H1 (cell line): Measurements from ENCODE around the gene SMIM41. TPM values are rescaled to one million over a fixed set of nuclear protein-coding genes. Genes with fewer than 3 reads are reported as not detected.

Source experiments
- CTCF ChIA-PET: fragments of 300-600 bp; sonication (Branson Sonifier 250); formaldehyde crosslinking; loops from one replicate; lab custom pipeline; 2021; ENCODE audit not compliant: partially characterized antibody; lab: Charles Lee
- POLR2A ChIA-PET: fragments of 300-600 bp; sonication (Branson Sonifier 250); formaldehyde crosslinking; loops from one replicate; lab custom pipeline; 2021; ENCODE audit warnings: inconsistent platforms; ENCODE audit not compliant: partially characterized antibody; lab: Charles Lee
- DNase-seq, 2 experiments: peaks; one replicate each; pipeline versions ENCODE4 v3.0.0 to v3.0.0-alpha.2; 2010 to 2022; ENCODE audit warnings: low spot score in 2 of 2, low read depth in 1 of 2, mixed read lengths in 1 of 2
- FAIRE-seq: peaks from 2 replicates; lab custom pipeline; 2011; peaks lifted over from hg19 to GRCh38; lab: Jason Lieb, UNC
- H2AFZ ChIP-seq: 2 replicates; pipeline ENCODE4 v1.8.1; 2012; ENCODE audit warnings: low read length, inconsistent platforms
- H2AK5ac ChIP-seq: 2 replicates; pipeline ENCODE4 v1.6.1; 2013; ENCODE audit warnings: low read depth, low read length
- H2BK120ac ChIP-seq: replicated peaks from 2 replicates; pipeline ENCODE3; 2013; ENCODE audit warnings: low read depth, low read length, inconsistent platforms
- H2BK12ac ChIP-seq: 2 replicates; pipeline ENCODE4 v1.6.1; 2013; ENCODE audit warnings: low read depth, low read length
- H2BK15ac ChIP-seq: 2 replicates; pipeline ENCODE4 v1.6.1; 2013; ENCODE audit warnings: low read length
- H2BK20ac ChIP-seq: 2 replicates; pipeline ENCODE4 v1.6.1; 2013; ENCODE audit warnings: low read length
- H2BK5ac ChIP-seq: 2 replicates; pipeline ENCODE4 v1.6.1; 2013; ENCODE audit warnings: low read depth, low read length
- H3K14ac ChIP-seq: 2 replicates; pipeline ENCODE4 v1.6.1; 2013; ENCODE audit warnings: inconsistent platforms; ENCODE audit not compliant: insufficient read length
- H3K18ac ChIP-seq: 2 replicates; pipeline ENCODE4 v1.6.1; 2013; ENCODE audit warnings: low read length; ENCODE audit errors: extremely low read depth
- H3K23ac ChIP-seq: 2 replicates; pipeline ENCODE4 v1.6.1; 2013; ENCODE audit warnings: inconsistent platforms; ENCODE audit not compliant: insufficient read length
- H3K23me2 ChIP-seq: 2 replicates; pipeline ENCODE4 v1.6.1; 2013; ENCODE audit warnings: low read depth, low read length
- H3K27ac ChIP-seq: 2 replicates; pipeline ENCODE4 v1.6.1; 2011; ENCODE audit warnings: low read depth, low read length, inconsistent platforms
- H3K27me3 ChIP-seq, 4 experiments: replicated peaks in 1 of 4; 1 replicate in 1 of 4; 2 replicates in 3 of 4; pipeline versions ENCODE4 v1.6.1 to v1.8.1; 2011 to 2013; ENCODE audit warnings: low read length in 3 of 4, mild to moderate bottlenecking in 3 of 4, inconsistent platforms in 2 of 4, mixed read lengths in 2 of 4, moderate library complexity in 1 of 4; ENCODE audit not compliant: control insufficient read depth in 3 of 4, insufficient read depth in 3 of 4; ENCODE audit errors: extremely low read depth in 1 of 4
- H3K36me3 ChIP-seq, 4 experiments: 2 replicates each; pipeline versions ENCODE4 v1.6.1 to v1.8.1; 2011 to 2013; ENCODE audit warnings: mild to moderate bottlenecking in 4 of 4, low read length in 3 of 4, moderate library complexity in 2 of 4, control low read depth in 1 of 4, inconsistent platforms in 1 of 4; ENCODE audit not compliant: insufficient read depth in 4 of 4, control insufficient read depth in 2 of 4
- H3K4ac ChIP-seq: replicated peaks from 2 replicates; pipeline ENCODE3; 2013; ENCODE audit warnings: low read length, low read depth, mixed read lengths, inconsistent platforms; ENCODE audit not compliant: insufficient read length
- H3K4me1 ChIP-seq, 4 experiments: replicated peaks in 1 of 4; 1 replicate in 1 of 4; 2 replicates in 3 of 4; pipeline versions ENCODE4 v1.6.1 to v1.8.1; 2011 to 2013; ENCODE audit warnings: low read length in 3 of 4, inconsistent platforms in 2 of 4, mixed read lengths in 1 of 4; ENCODE audit not compliant: insufficient read depth in 4 of 4, control insufficient read depth in 3 of 4
- H3K4me2 ChIP-seq, 2 experiments: 2 replicates each; pipeline versions ENCODE4 v1.6.1 to v1.8.1; 2011 to 2013; ENCODE audit warnings: low read depth in 2 of 2, low read length in 2 of 2, control low read depth in 1 of 2, inconsistent platforms in 1 of 2, mild to moderate bottlenecking in 1 of 2; ENCODE audit not compliant: insufficient read depth in 1 of 2
- H3K4me3 ChIP-seq, 4 experiments: fragments of 200-600, 300-600 bp in 1 of 4; sonication (generic), shearing (Covaris generic), sonication (Bioruptor Twin) in 1 of 4; 2 replicates each; pipeline versions ENCODE4 v1.5.1 to v1.8.1; 2011 to 2016; ENCODE audit warnings: low read length in 4 of 4, low read depth in 3 of 4, control low read depth in 2 of 4, inconsistent platforms in 2 of 4, mild to moderate bottlenecking in 2 of 4, mixed read lengths in 1 of 4, moderate library complexity in 1 of 4; ENCODE audit not compliant: insufficient read depth in 2 of 4; ENCODE audit errors: extremely low read depth in 1 of 4
- H3K56ac ChIP-seq: replicated peaks from 2 replicates; pipeline ENCODE3; 2013; ENCODE audit warnings: low read depth, mild to moderate bottlenecking, mixed read lengths, low read length, inconsistent platforms; ENCODE audit not compliant: insufficient read length
- H3K79me1 ChIP-seq: 2 replicates; pipeline ENCODE4 v1.6.1; 2013; ENCODE audit warnings: low read depth, low read length, control low read depth
- H3K79me2 ChIP-seq, 2 experiments: 2 replicates each; pipeline versions ENCODE4 v1.6.1 to v1.8.1; 2012 to 2013; ENCODE audit warnings: low read length in 2 of 2, mild to moderate bottlenecking in 2 of 2, inconsistent platforms in 1 of 2; ENCODE audit not compliant: insufficient read depth in 2 of 2, control insufficient read depth in 1 of 2
- H3K9ac ChIP-seq, 4 experiments: replicated peaks in 1 of 4; 1 replicate in 1 of 4; 2 replicates in 3 of 4; pipeline versions ENCODE4 v1.6.1 to v1.8.1; 2011 to 2013; ENCODE audit warnings: low read depth in 3 of 4, low read length in 3 of 4, control low read depth in 2 of 4, mild to moderate bottlenecking in 2 of 4, moderate library complexity in 2 of 4, inconsistent platforms in 1 of 4; ENCODE audit errors: extremely low read depth in 1 of 4
- H3K9me3 ChIP-seq, 2 experiments: 2 replicates each; pipeline versions ENCODE4 v1.6.1 to v1.8.1; 2012 to 2013; ENCODE audit warnings: mild to moderate bottlenecking in 2 of 2, moderate library complexity in 2 of 2, control low read depth in 1 of 2, inconsistent platforms in 1 of 2, low read depth in 1 of 2, low read length in 1 of 2, mixed read lengths in 1 of 2; ENCODE audit not compliant: insufficient read depth in 2 of 2
- H4K20me1 ChIP-seq, 2 experiments: replicated peaks in 1 of 2; 2 replicates each; pipeline versions ENCODE3 to v1.8.1; 2011 to 2013; ENCODE audit warnings: inconsistent platforms in 2 of 2, low read length in 2 of 2, mild to moderate bottlenecking in 1 of 2; ENCODE audit not compliant: insufficient read depth in 2 of 2, control insufficient read depth in 1 of 2
- H4K5ac ChIP-seq: 2 replicates; pipeline ENCODE4 v1.6.1; 2013; ENCODE audit warnings: low read length, low read depth, mixed read lengths, inconsistent platforms; ENCODE audit not compliant: insufficient read length
- H4K8ac ChIP-seq: 2 replicates; pipeline ENCODE4 v1.8.0; 2013; ENCODE audit warnings: mild to moderate bottlenecking, moderate library complexity, low read length, inconsistent platforms; ENCODE audit not compliant: insufficient read depth; ENCODE audit errors: extremely low read depth
- H4K91ac ChIP-seq: replicated peaks from 2 replicates; pipeline ENCODE3; 2013; ENCODE audit warnings: low read length, mixed read lengths, inconsistent platforms; ENCODE audit not compliant: insufficient read length
- E2F6 ChIP-seq: IDR thresholded peaks from 2 replicates; pipeline ENCODE4 v1.6.1; 2012; ENCODE audit warnings: inconsistent platforms
- JUND ChIP-seq: IDR thresholded peaks from 2 replicates; pipeline ENCODE4 v1.6.1; 2011; ENCODE audit warnings: mild to moderate bottlenecking, improper control_type of control experiment, low read length
- SIN3A ChIP-seq, 2 experiments: IDR thresholded peaks in 1 of 2; conservative IDR thresholded peaks in 1 of 2; 2 replicates each; pipeline ENCODE4 v1.6.1; 2011 to 2012; ENCODE audit warnings: low read length in 2 of 2, improper control_type of control experiment in 1 of 2, low read depth in 1 of 2, mild to moderate bottlenecking in 1 of 2
- USF2 ChIP-seq: IDR thresholded peaks from 2 replicates; pipeline ENCODE4 v1.6.1; 2011; ENCODE audit warnings: low read length, improper control_type of control experiment
- YY1 ChIP-seq: IDR thresholded peaks from 2 replicates; pipeline ENCODE4 v1.6.1; 2011; ENCODE audit warnings: low read depth, mild to moderate bottlenecking, low read length
- WGBS, 2 experiments: shearing (Covaris generic) in 1 of 2; methylation state at CpG; one replicate each; pipeline versions ENCODE4 v1.1.6 to v1.1.7; 2013 to 2015; ENCODE audit warnings: low lambda C conversion rate in 2 of 2, mixed read lengths in 2 of 2, inconsistent platforms in 1 of 2, low coverage in 1 of 2, missing lambda C conversion rate in 1 of 2; ENCODE audit not compliant: insufficient replicate concordance in 2 of 2, insufficient coverage in 1 of 2, insufficient read length in 1 of 2; ENCODE audit errors: extremely low coverage in 1 of 2, missing lambda C conversion rate in 1 of 2; 5-methylcytosine and 5-hydroxymethylcytosine counted together
- polyA plus RNA-seq, 7 experiments: library from polyadenylated mRNA; depleted of rRNA in 3 of 7; stranded (reverse) in 5 of 7; unstranded in 2 of 7; fragments of >200 nt in 5 of 7; fragments of 200-250 nt in 2 of 7; gene quantifications; 1 replicate in 5 of 7; 2 replicates in 1 of 7; 4 replicates in 1 of 7; pipeline versions ENCODE4 v1.2.1 to v1.2.3, GENCODE V29; 2011 to 2013; ENCODE audit warnings: missing spikeins in 2 of 7, mixed read lengths in 2 of 7
- total RNA-seq: library from RNA; stranded (reverse); fragmentation: NEBNext Ultra II Directional; extraction: Animal tissue kit (Norgen Biotek cat#: 25700); gene quantifications from 2 replicates; pipeline ENCODE4 v1.2.1, GENCODE V29; 2021

SMIM41 gene
- total and polyA plus RNA-seq, 2 of the 8 experiments (the other 6 are each of a cell fraction or from before 2014, with no cell fraction given): 0.28 to 0.98 TPM

- WGBS, 2 experiments: 81% methylated on average over 12 of the region's 13 CpGs; no CpG with 5 or more reads in 1 of the 2 experiments
- H4K91ac ChIP-seq: no peak overlapping the region
- no peak overlapping the region; the same call in 1 of the 2 replicates for H4K8ac ChIP-seq
- H3K4me3 ChIP-seq: no peak overlapping the region
- no peak overlapping the region for H2AFZ ChIP-seq
- no peak overlapping the region for H3K4ac ChIP-seq
- ChIA-PET POLR2A (interaction anchor here (0.8 to 1.0 kb wide), 2 partner anchors 8 to 15 kb away, joined by 3 read pairs; no protein-coding TSS in a partner anchor), CTCF (interaction anchor here (0.7 to 4.4 kb wide), 15 partner anchors 11 to 732 kb away, joined by 3 to 26 read pairs (median 5); no protein-coding TSS in a partner anchor)
- no peak overlapping the region for H3K14ac ChIP-seq
- H3K27ac ChIP-seq: no peak overlapping the region
- no peak overlapping the region for H3K4me2 ChIP-seq
- no peak overlapping the region for H2BK120ac ChIP-seq
- no peak overlapping the region for H2BK20ac ChIP-seq
- peaks cover 0 to 11% (median 5%) of the 10 kb centered on the region in 4 experiments; a peak in 4 of 7 replicates for H3K4me1 ChIP-seq
- H3K56ac ChIP-seq: no peak overlapping the region
- no peaks in the 10 kb centered on the region for H3K27me3 ChIP-seq
- TF ChIP-seq JUND (no peak), E2F6 (peak; percentile 9; the same call in 1 of the 2 replicates), USF2 (no peak), SIN3A (conservative IDR thresholded peaks at IDR 0.05 in 1 of 2, IDR thresholded peaks at IDR 0.05 in 1 of 2; ENCODE audit: low read depth in 1 of 2, low read length in 2 of 2) (no peak), YY1 (no peak)
- no peaks in the 10 kb centered on the region; the same call in 1 of the 2 replicates for H3K23me2 ChIP-seq
- H3K79me2 ChIP-seq: no peaks in the 10 kb centered on the region
- H2BK15ac ChIP-seq: no peak overlapping the region
- no peak overlapping the region for H2BK5ac ChIP-seq
- DNase-seq: no peak
- no peak overlapping the region for H2AK5ac ChIP-seq
- no peaks in the 10 kb centered on the region for H4K20me1 ChIP-seq
- H3K23ac ChIP-seq: no peak overlapping the region
- H4K5ac ChIP-seq: no peak overlapping the region
- H3K79me1 ChIP-seq: no peaks in the 10 kb centered on the region
- no peak overlapping the region for H2BK12ac ChIP-seq
- no peaks in the 10 kb centered on the region for H3K36me3 ChIP-seq
- H3K18ac ChIP-seq: no peak overlapping the region; the same call in 1 of the 2 replicates
- no peak overlapping the region for H3K9ac ChIP-seq
- H3K9me3 ChIP-seq: no peaks in the 10 kb centered on the region
- no peak for FAIRE-seq
Observed at GRCh38 chr12:52139147-52139546, 59.6 kb downstream of the SMIM41 start.
